GM03348 (cell line): ENCODE results near the gene LIN7C.
A peak's percentile ranks its signal among the peaks of the same experiment; 100 is the strongest.
"Not testable (repeated sequence)": the region's sequence is repeated elsewhere in the genome, so short reads cannot be mapped to it uniquely, and the experiment has no call there.

Experiments used
- DNase-seq: peaks from one replicate; pipeline ENCODE4 v3.0.0; 2012; ENCODE audit warnings: low spot score

LIN7C gene, protein sequence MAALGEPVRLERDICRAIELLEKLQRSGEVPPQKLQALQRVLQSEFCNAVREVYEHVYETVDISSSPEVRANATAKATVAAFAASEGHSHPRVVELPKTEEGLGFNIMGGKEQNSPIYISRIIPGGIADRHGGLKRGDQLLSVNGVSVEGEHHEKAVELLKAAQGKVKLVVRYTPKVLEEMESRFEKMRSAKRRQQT

GRCh38 chr11:27506200-27507182 lies at the start of gene LIN7C:
TSS of gene LIN7C (minus strand) at chr11:27506769. CDS start at chr11:27506752, 17 bp downstream.
- peak; percentile 97 for DNase-seq

DNA sequence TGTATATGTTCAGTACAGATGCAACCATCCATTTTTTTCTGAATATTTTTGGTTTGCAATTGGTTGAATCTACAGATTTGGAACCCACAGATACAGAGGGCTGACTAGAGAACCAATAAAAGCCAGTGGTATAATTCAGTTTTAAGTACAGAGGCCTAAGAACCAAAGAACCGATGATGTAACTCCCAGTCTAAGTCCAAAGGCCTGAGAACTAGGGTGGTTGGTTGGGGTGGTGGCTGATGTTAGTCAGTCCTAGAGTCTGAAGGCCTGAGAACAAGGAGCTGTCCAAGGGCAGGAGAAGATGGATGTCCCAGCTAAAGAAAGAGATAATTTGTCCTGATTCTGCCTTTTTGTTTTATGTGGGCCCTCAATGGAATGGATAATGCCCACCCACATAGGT lies 48.7 kb upstream of the LIN7C start:
- DNase-seq, result no peak

DNA sequence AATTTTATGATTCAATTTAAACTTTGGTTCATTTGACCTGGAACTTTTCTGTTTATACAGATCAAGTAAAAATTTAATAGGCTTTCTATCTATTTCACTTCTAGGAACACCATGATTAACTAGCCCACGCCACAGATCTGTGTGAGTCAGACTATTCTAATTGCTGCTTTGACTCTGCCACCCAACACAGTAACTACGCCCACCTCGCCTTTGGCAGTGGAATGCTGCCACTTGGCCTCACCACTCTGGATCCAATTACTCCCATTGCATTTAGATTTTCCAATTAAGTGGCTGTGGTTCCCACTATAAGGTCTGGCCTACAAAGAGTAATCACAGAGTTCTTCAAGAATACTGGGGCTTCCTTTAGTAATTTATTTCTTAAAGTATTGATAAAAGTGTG lies 46.6 kb upstream of the LIN7C start:
- no peak for DNase-seq

- no peak for DNase-seq
These were observed 45.8 kb upstream of the LIN7C start for GRCh38 chr11:27552341-27552740.

- no peak for DNase-seq
These were observed 44.6 kb upstream of the LIN7C start for GRCh38 chr11:27551127-27551526.

GRCh38 chr11:27545946-27546345 lies 39.4 kb upstream of the LIN7C start:
- DNase-seq, result no peak

- DNase-seq, result no peak
These were observed 38.5 kb upstream of the LIN7C start for GRCh38 chr11:27545035-27545434.

DNA sequence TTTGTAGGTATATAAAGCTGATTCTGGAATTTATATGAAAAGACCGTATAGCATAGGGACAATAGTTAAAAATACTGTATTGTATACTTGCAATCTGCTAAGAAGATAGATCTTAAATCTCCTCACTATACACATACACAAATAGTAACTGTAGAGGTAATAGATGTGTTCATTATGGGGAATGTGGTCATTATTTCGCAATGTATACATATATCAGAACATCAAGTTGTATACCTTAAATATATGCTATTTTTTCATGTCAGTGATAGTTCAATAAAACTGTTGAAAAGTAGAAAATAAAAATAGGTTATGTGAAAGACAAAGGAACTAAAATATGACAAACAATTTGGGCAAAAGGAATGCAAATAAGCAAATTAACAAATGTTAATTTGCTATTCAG lies 35.2 kb upstream of the LIN7C start:
- no peak for DNase-seq

DNA sequence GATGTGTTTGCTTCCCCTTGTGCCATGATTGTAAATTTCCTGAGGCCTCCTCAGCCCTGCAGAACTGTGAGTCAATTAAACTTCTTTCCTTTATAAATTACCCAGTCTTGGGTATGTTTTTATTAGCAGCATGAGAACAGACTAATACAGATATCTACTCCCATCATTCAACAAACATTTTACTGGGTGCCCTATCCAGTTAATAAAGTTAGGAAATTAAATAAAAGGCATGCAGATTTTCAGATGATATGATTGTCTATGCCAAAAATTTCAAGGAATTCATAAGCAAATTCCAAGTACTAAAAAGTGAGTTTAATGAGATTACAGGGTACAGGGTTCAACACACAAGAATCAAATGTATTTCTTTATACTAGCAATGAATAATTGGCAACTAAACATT lies 33.5 kb upstream of the LIN7C start:
- DNase-seq, result no peak

- DNase-seq, result no peak
These were observed 28.5 kb upstream of the LIN7C start for GRCh38 chr11:27535103-27535502.

DNA sequence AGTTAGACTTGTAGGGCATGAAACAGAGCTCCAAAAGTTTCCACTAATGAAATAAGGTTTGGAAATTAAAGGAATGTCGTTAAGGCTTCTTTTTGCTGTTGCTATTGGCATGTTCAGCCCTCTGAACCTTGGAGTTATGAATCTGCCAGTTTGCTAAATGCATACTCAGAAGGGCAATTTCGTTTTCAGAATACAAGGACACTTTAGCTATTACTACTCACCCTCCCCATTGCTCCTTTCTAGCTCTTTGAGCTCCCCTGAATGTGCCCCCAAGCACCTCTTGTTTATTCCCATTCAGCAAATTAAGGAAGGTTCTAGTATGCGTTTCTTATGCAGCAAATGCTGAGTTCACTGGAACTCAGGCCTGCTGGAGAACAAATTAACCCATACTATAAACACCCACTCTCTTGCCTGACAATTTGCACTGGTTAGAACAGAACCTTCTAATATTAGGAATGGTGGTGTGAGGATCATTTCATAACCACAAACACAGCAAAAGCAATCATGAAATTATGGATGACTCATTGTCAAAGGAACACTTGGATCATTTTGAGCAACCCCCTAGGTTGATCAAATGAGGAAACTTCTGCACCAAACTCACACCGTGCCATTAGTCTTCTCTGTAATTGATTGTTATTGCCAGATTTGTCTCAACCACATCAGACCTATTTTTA lies 26.2 kb upstream of the LIN7C start:
- DNase-seq, result peak; percentile 32

DNA sequence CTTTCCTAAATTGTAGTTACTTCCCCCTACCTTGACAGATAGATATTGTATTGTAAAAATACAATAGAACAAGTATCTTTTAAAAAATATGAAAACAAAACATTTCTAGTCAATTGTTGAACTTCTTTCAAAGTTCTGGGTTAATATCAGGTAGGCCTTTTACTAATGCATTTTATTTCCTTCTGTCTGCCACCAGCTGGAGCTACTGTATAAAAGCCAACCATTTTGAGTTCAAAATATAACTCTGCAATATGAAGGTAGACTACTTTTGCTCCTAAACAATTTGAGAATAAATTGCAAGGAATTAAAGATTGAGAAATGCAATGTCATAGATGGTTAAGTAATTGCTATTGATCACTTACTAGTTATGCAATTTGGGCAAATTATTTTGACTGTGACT lies 22.1 kb upstream of the LIN7C start:
- no peak for DNase-seq

- no peak for DNase-seq
These were observed 20.0 kb upstream of the LIN7C start for GRCh38 chr11:27526535-27526934.

- no peak for DNase-seq
These were observed 19.4 kb upstream of the LIN7C start for GRCh38 chr11:27525824-27526516.

- DNase-seq, result peak; percentile 20
These were observed 17.6 kb upstream of the LIN7C start for GRCh38 chr11:27524155-27524554.

GRCh38 chr11:27520226-27520625 lies 13.7 kb upstream of the LIN7C start:
- no peak for DNase-seq

- no peak for DNase-seq
These were observed 11.9 kb upstream of the LIN7C start for GRCh38 chr11:27518518-27518917.

DNA sequence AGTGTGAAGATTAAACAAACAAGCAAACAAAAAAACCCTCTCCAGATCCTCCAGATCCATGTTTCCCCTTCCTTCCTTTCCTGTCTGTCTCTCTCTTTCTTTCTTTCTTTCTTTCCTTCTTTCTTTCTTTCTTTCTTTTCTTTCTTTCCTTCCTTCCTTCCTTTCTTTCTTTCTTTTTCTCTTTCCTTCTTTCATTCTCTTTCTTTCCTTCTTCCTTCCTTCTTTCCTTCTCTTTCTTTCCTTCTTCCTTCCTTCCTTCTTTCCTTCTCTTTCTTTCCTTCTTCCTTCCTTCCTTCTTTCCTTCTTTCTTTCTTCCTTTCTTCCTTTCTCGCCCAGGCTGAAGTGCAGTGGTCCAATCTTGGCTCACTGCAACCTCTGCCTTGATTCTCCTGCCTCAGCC lies 10.9 kb upstream of the LIN7C start:
- not testable (repeated sequence) for DNase-seq

- DNase-seq, result peak; percentile 37
These were observed 8.0 kb upstream of the LIN7C start for GRCh38 chr11:27514558-27514957.

DNA sequence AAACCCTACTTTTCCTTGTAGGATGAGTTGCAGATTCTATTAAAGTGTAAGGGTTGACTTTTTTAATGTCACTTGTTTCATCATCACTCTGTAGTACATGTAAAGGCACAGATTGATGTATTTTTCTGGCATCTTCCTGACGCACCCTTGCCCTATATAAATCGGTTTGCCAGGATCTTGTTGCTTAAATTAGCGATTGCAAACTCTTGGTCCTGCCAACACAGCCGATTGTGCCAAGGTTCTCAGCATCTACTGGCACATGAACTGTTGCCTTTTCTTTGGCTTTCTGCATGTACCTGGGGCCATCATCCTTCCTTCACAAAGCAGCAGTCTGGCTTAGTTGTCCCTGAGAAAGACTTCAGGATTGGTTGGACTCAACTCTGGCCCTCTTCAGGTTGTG lies 7.5 kb upstream of the LIN7C start:
- no peak for DNase-seq

GRCh38 chr11:27513389-27513788 lies 6.8 kb upstream of the LIN7C start:
- DNase-seq, result no peak

DNA sequence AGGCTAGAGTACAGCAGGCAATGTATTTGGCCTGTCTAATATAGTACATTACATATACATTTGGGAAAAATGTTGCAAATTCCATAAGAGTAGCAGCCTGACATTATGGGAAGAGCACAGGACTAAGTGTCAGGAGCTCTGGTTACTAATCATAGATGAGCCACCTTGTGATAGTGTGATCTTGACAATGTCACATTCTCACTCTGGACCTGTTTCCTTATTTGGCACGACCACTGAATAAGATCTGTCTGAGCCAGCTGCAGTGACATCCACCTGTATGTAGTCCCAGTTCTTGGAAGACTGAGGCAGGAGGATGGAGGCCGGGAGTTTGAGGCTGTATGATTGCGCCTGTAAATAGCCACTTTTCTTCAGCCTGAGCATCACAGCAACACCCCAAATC lies 5.7 kb upstream of the LIN7C start:
- no peak for DNase-seq
